GM12878 (cell line): ENCODE data around the gene ROCK1.

Source experiments
- CEBPB ChIP-seq, 2 experiments: fragments of 150-350 bp in 1 of 2; IDR thresholded peaks; 2 replicates each; pipeline ENCODE4 v1.6.1; 2012 to 2014; ENCODE audit warnings: low read depth in 2 of 2, low read length in 2 of 2, borderline replicate concordance in 1 of 2, inconsistent platforms in 1 of 2
- CREB1 ChIP-seq: IDR thresholded peaks from 2 replicates; pipeline ENCODE4 v1.6.1; 2012; ENCODE audit warnings: low read depth, mild to moderate bottlenecking, inconsistent platforms
- FOS ChIP-seq: IDR thresholded peaks from 3 replicates; pipeline ENCODE4 v1.6.1; 2011; ENCODE audit warnings: borderline replicate concordance; ENCODE audit not compliant: insufficient read length; ENCODE audit errors: extremely low read depth
- RAD21 ChIP-seq: IDR thresholded peaks from 2 replicates; pipeline ENCODE4 v1.6.1; 2011; ENCODE audit warnings: mild to moderate bottlenecking, low read depth, low read length, moderate library complexity; ENCODE audit not compliant: insufficient read depth
- TAF1 ChIP-seq: IDR thresholded peaks from 2 replicates; pipeline ENCODE4 v1.6.1; 2011; ENCODE audit warnings: mild to moderate bottlenecking, low read depth, low read length, borderline replicate concordance
- ZNF274 ChIP-seq: IDR thresholded peaks from one replicate; pipeline ENCODE4 v1.8.0; 2011; ENCODE audit not compliant: insufficient read length, insufficient read depth
- TF ChIP-seq, protein P1 (sequence below): IDR thresholded peaks from 2 replicates; pipeline ENCODE4 v1.6.1; 2012; ENCODE audit warnings: low read depth, low read length, improper control_type of control experiment
- TF ChIP-seq, protein P2 (sequence below), 3 experiments: IDR thresholded peaks in 2 of 3; conservative IDR thresholded peaks in 1 of 3; 2 replicates each; pipeline ENCODE4 v1.5.1; 2011; ENCODE audit warnings: low read depth in 3 of 3, low read length in 3 of 3, mild to moderate bottlenecking in 3 of 3, control low read depth in 2 of 3, moderate library complexity in 2 of 3, inconsistent platforms in 1 of 3, mixed read lengths in 1 of 3; ENCODE audit not compliant: control insufficient read depth in 2 of 3, insufficient read depth in 1 of 3; ENCODE audit errors: extremely low read depth in 1 of 3

DNA sequence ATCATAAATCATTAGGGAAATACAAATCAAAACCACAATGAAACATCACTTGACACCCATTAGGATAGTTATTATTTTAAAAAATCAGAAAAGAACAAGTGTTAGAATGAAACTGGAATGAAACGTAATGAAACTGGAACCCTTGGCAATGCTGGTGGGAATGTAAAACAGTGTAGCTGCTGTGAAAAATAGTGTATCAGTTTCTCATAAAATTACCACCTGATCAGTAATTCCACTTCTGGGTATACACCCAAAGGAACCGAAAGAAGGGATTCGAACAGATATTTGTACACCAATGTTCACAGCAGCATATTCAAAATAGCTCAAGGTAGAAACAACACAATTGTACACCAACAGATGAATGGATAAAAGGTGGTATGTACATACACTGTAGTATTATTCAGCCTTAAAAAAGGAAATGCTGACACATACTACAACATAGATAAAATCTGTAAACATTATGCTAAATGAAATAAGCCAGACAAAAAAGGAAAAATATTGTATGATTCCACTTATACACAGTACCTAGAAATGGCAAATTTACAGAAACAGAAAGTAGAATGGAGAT lies 27.0 kb downstream of the ROCK1 start:
- TF ChIP-seq FOS: no peak
- TF ChIP-seq ZNF274: no peak
- TF ChIP-seq TAF1: no peak
- no peak for TF ChIP-seq CREB1
- TF ChIP-seq, protein P1, sequence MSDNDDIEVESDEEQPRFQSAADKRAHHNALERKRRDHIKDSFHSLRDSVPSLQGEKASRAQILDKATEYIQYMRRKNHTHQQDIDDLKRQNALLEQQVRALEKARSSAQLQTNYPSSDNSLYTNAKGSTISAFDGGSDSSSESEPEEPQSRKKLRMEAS: no peak
- TF ChIP-seq, protein P2, sequence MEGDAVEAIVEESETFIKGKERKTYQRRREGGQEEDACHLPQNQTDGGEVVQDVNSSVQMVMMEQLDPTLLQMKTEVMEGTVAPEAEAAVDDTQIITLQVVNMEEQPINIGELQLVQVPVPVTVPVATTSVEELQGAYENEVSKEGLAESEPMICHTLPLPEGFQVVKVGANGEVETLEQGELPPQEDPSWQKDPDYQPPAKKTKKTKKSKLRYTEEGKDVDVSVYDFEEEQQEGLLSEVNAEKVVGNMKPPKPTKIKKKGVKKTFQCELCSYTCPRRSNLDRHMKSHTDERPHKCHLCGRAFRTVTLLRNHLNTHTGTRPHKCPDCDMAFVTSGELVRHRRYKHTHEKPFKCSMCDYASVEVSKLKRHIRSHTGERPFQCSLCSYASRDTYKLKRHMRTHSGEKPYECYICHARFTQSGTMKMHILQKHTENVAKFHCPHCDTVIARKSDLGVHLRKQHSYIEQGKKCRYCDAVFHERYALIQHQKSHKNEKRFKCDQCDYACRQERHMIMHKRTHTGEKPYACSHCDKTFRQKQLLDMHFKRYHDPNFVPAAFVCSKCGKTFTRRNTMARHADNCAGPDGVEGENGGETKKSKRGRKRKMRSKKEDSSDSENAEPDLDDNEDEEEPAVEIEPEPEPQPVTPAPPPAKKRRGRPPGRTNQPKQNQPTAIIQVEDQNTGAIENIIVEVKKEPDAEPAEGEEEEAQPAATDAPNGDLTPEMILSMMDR (IDR thresholded peaks at IDR 0.05 in 2 of 3, conservative IDR thresholded peaks at IDR 0.05 in 1 of 3; ENCODE audit: control insufficient read depth in 2 of 3, extremely low read depth in 1 of 3, insufficient read depth in 1 of 3, low read depth in 3 of 3, low read length in 3 of 3): no peak
- no peak for TF ChIP-seq CEBPB (IDR thresholded peaks at IDR 0.05; ENCODE audit: borderline replicate concordance in 1 of 2, low read depth in 2 of 2, low read length in 2 of 2)
- TF ChIP-seq RAD21: no peak
